Measurements from ENCODE around the gene FOXI1.

Gene FOXI1

DNA sequence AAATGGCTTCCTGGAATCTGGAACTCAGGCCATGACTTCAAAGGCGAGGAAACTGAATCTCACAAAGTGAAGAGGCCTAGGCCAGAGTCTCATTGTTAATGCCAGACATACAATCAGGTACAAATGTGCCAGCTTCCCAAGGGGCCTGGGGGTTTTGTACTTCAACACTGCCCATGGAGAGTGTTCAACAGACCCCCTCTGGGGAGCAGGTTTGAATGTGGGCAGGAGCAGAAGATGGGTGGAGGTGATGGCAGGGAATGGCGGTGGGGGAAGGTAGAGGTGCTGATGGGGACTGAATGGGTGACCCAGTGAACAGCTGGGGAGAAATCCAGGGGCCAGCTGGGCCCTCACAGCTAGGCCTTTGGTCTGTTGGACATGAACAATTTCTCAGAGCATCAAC lies 12.0 kb downstream of the FOXI1 start:
- H3K36me3 ChIP-seq (ENCODE audit: insufficient read depth, low read length): no peaks in the 10 kb centered on the region
- H2AFZ ChIP-seq (ENCODE audit: low read length): no peak overlapping the region
- no peaks in the 10 kb centered on the region for H3K27me3 ChIP-seq (ENCODE audit: insufficient read depth, low read length, poor library complexity, severe bottlenecking)
- no peak overlapping the region for H3K4me3 ChIP-seq (ENCODE audit: low read length, poor library complexity, severe bottlenecking)
- TF ChIP-seq, protein P1, sequence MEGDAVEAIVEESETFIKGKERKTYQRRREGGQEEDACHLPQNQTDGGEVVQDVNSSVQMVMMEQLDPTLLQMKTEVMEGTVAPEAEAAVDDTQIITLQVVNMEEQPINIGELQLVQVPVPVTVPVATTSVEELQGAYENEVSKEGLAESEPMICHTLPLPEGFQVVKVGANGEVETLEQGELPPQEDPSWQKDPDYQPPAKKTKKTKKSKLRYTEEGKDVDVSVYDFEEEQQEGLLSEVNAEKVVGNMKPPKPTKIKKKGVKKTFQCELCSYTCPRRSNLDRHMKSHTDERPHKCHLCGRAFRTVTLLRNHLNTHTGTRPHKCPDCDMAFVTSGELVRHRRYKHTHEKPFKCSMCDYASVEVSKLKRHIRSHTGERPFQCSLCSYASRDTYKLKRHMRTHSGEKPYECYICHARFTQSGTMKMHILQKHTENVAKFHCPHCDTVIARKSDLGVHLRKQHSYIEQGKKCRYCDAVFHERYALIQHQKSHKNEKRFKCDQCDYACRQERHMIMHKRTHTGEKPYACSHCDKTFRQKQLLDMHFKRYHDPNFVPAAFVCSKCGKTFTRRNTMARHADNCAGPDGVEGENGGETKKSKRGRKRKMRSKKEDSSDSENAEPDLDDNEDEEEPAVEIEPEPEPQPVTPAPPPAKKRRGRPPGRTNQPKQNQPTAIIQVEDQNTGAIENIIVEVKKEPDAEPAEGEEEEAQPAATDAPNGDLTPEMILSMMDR (conservative IDR thresholded peaks at IDR 0.05; ENCODE audit: low read length): no peak
- TF ChIP-seq EZH2phosphoT487 (IDR thresholded peaks at IDR 0.05; ENCODE audit: borderline replicate concordance): no peak
- no peaks in the 10 kb centered on the region for H3K79me2 ChIP-seq (ENCODE audit: insufficient read depth, low read length)
- H4K20me1 ChIP-seq (ENCODE audit: insufficient read depth, low read length, poor library complexity, severe bottlenecking): no peaks in the 10 kb centered on the region
- H3K9me3 ChIP-seq (ENCODE audit: insufficient read depth, low read depth, low read length): no peaks in the 10 kb centered on the region
- H3F3A ChIP-seq (ENCODE audit: low read depth): no peaks in the 10 kb centered on the region
- H3K9me2 ChIP-seq (replicated peaks; ENCODE audit: low read depth, low read length): no peaks in the 10 kb centered on the region
- no peak overlapping the region for H3K4me2 ChIP-seq (ENCODE audit: low read depth, low read length, poor library complexity, severe bottlenecking)
- H3K4me1 ChIP-seq (ENCODE audit: insufficient read depth, low read length, poor library complexity, severe bottlenecking): no peaks in the 10 kb centered on the region
- no peak overlapping the region for H3K9ac ChIP-seq (ENCODE audit: low read depth, low read length, poor library complexity, severe bottlenecking)

DNA sequence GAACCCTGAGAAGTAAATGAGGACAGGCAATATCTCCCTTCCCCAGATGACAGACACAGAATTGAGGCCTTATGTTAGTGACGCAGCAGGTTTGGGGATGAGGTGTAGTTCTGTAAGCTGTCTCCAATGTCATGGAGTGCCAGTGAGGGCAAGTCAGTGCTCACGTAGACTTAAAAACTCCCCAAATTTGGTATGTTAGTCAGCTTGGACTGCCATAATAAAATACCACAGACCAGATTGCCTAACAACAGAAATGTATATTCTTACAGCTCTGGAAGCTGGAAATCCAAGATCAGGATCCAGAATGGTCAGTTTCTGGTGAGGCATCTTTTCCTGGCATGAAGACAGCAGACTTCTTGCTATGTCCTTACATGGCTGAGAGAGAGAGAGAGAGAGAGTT lies 14.9 kb downstream of the FOXI1 start:
- no peaks in the 10 kb centered on the region for H4K20me1 ChIP-seq (ENCODE audit: insufficient read depth, low read length, poor library complexity, severe bottlenecking)
- H3K27me3 ChIP-seq (ENCODE audit: insufficient read depth, low read length, poor library complexity, severe bottlenecking): no peaks in the 10 kb centered on the region
- H2AFZ ChIP-seq (ENCODE audit: low read length): no peak overlapping the region
- H3K4me3 ChIP-seq (ENCODE audit: low read length, poor library complexity, severe bottlenecking): no peak overlapping the region
- H3K36me3 ChIP-seq (ENCODE audit: insufficient read depth, low read length): no peaks in the 10 kb centered on the region
- TF ChIP-seq, protein P1 (conservative IDR thresholded peaks at IDR 0.05; ENCODE audit: low read length): no peak
- TF ChIP-seq EZH2phosphoT487 (IDR thresholded peaks at IDR 0.05; ENCODE audit: borderline replicate concordance): no peak
- H3K9ac ChIP-seq (ENCODE audit: low read depth, low read length, poor library complexity, severe bottlenecking): no peak overlapping the region
- H3K9me2 ChIP-seq (replicated peaks; ENCODE audit: low read depth, low read length): no peaks in the 10 kb centered on the region
- H3K4me2 ChIP-seq (ENCODE audit: low read depth, low read length, poor library complexity, severe bottlenecking): no peak overlapping the region
- no peaks in the 10 kb centered on the region for H3F3A ChIP-seq (ENCODE audit: low read depth)
- H3K9me3 ChIP-seq (ENCODE audit: insufficient read depth, low read depth, low read length): no peaks in the 10 kb centered on the region
- no peaks in the 10 kb centered on the region for H3K4me1 ChIP-seq (ENCODE audit: insufficient read depth, low read length, poor library complexity, severe bottlenecking)
- H3K79me2 ChIP-seq (ENCODE audit: insufficient read depth, low read length): no peaks in the 10 kb centered on the region

DNA sequence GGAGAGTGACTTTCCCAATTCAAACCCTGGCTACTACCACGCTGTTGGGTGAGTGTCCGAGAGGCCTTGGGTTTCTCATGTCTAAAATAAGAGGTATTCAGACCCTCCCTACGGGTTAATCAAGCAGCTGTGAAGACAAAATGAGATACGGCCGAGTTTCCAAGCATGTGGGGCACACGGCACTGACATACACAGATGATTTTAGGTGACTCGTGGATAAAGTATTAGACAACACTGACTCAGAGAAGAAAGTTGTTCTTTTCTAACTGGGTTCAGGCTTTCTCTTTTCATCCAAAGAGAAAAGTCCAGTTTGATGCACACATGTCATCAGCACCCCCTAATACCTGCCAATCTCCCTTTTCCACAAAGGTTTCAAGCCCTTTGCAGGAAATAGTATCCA lies 15.6 kb downstream of the FOXI1 start:
- no peaks in the 10 kb centered on the region for H3F3A ChIP-seq (ENCODE audit: low read depth)
- H3K79me2 ChIP-seq (ENCODE audit: insufficient read depth, low read length): no peaks in the 10 kb centered on the region
- no peaks in the 10 kb centered on the region for H3K27me3 ChIP-seq (ENCODE audit: insufficient read depth, low read length, poor library complexity, severe bottlenecking)
- H2AFZ ChIP-seq (ENCODE audit: low read length): no peak overlapping the region
- H3K9ac ChIP-seq (ENCODE audit: low read depth, low read length, poor library complexity, severe bottlenecking): no peak overlapping the region
- H3K4me3 ChIP-seq (ENCODE audit: low read length, poor library complexity, severe bottlenecking): no peak overlapping the region
- no peaks in the 10 kb centered on the region; the same call in 1 of the 2 replicates for H3K9me3 ChIP-seq (ENCODE audit: insufficient read depth, low read depth, low read length)
- H3K4me1 ChIP-seq (ENCODE audit: insufficient read depth, low read length, poor library complexity, severe bottlenecking): no peaks in the 10 kb centered on the region
- no peaks in the 10 kb centered on the region for H3K9me2 ChIP-seq (replicated peaks; ENCODE audit: low read depth, low read length)
- H3K4me2 ChIP-seq (ENCODE audit: low read depth, low read length, poor library complexity, severe bottlenecking): no peak overlapping the region
- no peaks in the 10 kb centered on the region for H4K20me1 ChIP-seq (ENCODE audit: insufficient read depth, low read length, poor library complexity, severe bottlenecking)
- TF ChIP-seq, protein P1 (conservative IDR thresholded peaks at IDR 0.05; ENCODE audit: low read length): no peak
- H3K36me3 ChIP-seq (ENCODE audit: insufficient read depth, low read length): no peaks in the 10 kb centered on the region
